OCI-LY3 (cell line): ENCODE data around the gene SLC6A15.

Source experiments
- H2AFZ ChIP-seq: fragments of 200-600, 300-600 bp; shearing (Covaris generic); 2 replicates; pipeline ENCODE4 v1.6.0; 2014; ENCODE audit warnings: antibody characterized with exemption, low read depth, low read length
- H3K27ac ChIP-seq: fragments of 200-600, 300-600 bp; sonication (generic); 2 replicates; pipeline ENCODE4 v1.5.1; 2014; ENCODE audit warnings: mild to moderate bottlenecking, low read length, moderate library complexity, mixed read lengths
- H3K27me3 ChIP-seq: fragments of 200-600, 300-600 bp; sonication (generic); 2 replicates; pipeline ENCODE4 v1.6.1; 2014; ENCODE audit warnings: low read depth, low read length, mixed read lengths
- H3K36me3 ChIP-seq: fragments of 200-600, 300-600 bp; sonication (generic); replicated peaks from 2 replicates; pipeline ENCODE3; 2014; ENCODE audit warnings: low read depth, low read length, mixed read lengths
- H3K4me1 ChIP-seq: fragments of 300-600, 200-600 bp; sonication (generic); 2 replicates; pipeline ENCODE4 v1.6.1; 2014; ENCODE audit warnings: low read length, mixed read lengths
- H3K4me2 ChIP-seq: fragments of 200-600, 300-600 bp; sonication (generic); 2 replicates; pipeline ENCODE4 v1.6.1; 2014; ENCODE audit warnings: low read length, mixed read lengths
- H3K4me3 ChIP-seq: fragments of 300-600, 200-600 bp; sonication (generic); 2 replicates; pipeline ENCODE4 v1.5.1; 2014; ENCODE audit warnings: antibody characterized with exemption, mild to moderate bottlenecking, low read length, moderate library complexity
- H3K79me2 ChIP-seq: fragments of 300-600, 200-600 bp; shearing (Covaris generic); 2 replicates; pipeline ENCODE4 v1.6.1; 2014; ENCODE audit warnings: mild to moderate bottlenecking, low read length, mixed read lengths
- H3K9ac ChIP-seq: fragments of 300-600, 200-600 bp; shearing (Covaris generic); 2 replicates; pipeline ENCODE4 v1.6.0; 2014; ENCODE audit warnings: mild to moderate bottlenecking, low read length, moderate library complexity
- H3K9me3 ChIP-seq: fragments of 200-600, 300-600 bp; shearing (Covaris generic); 2 replicates; pipeline ENCODE4 v1.6.1; 2014; ENCODE audit warnings: low read length, mixed read lengths; ENCODE audit not compliant: insufficient read depth
- H4K20me1 ChIP-seq: fragments of 200-600, 300-600 bp; sonication (generic); 2 replicates; pipeline ENCODE4 v1.6.1; 2016; ENCODE audit warnings: low read length, mixed read lengths; ENCODE audit not compliant: insufficient read depth
- CTCF ChIP-seq: fragments of 200-600, 300-600 bp; sonication (generic); IDR thresholded peaks from 2 replicates; pipeline ENCODE4 v1.5.1; 2014; ENCODE audit warnings: antibody characterized with exemption, low read length, low read depth
- EZH2phosphoT487 ChIP-seq: fragments of 200-600 bp; shearing (Covaris generic); IDR thresholded peaks from 2 replicates; pipeline ENCODE4 v1.6.1; 2018; ENCODE audit warnings: antibody characterized with exemption, mixed run types, low read depth

The SLC6A15 gene

GRCh38 chr12:84814664-84815245 is 97.8 kb downstream of the SLC6A15 start:
- no peak overlapping the region for H2AFZ ChIP-seq
- H3K27ac ChIP-seq: no peak overlapping the region
- no peak overlapping the region for H3K4me2 ChIP-seq

GRCh38 chr12:84813780-84814663 is 98.6 kb downstream of the SLC6A15 start:
- no peak overlapping the region for H3K9ac ChIP-seq
- H3K4me2 ChIP-seq: no peak overlapping the region
- H2AFZ ChIP-seq: no peak overlapping the region
- H3K4me3 ChIP-seq: no peak overlapping the region
- no peaks in the 10 kb centered on the region for H3K27me3 ChIP-seq
- H3K36me3 ChIP-seq: no peaks in the 10 kb centered on the region
- TF ChIP-seq EZH2phosphoT487 (no peak), CTCF (no peak)
- no peaks in the 10 kb centered on the region for H4K20me1 ChIP-seq
- H3K9me3 ChIP-seq: no peaks in the 10 kb centered on the region
- no peak overlapping the region for H3K27ac ChIP-seq
- no peaks in the 10 kb centered on the region for H3K79me2 ChIP-seq
- H3K4me1 ChIP-seq: peaks cover 9% of the 10 kb centered on the region

More at GRCh38 chr12:84814664-84815245, 97.8 kb downstream of the SLC6A15 start:
- Histone ChIP-seq H3K27me3 (no peaks in the 10 kb centered on the region), H3K36me3 (no peaks in the 10 kb centered on the region), H3K9ac (no peak overlapping the region), H3K9me3 (no peaks in the 10 kb centered on the region), H3K4me1 (peaks cover 9% of the 10 kb centered on the region), H3K4me3 (no peak overlapping the region), H3K79me2 (no peaks in the 10 kb centered on the region), H4K20me1 (no peaks in the 10 kb centered on the region)
- TF ChIP-seq EZH2phosphoT487: no peak
- TF ChIP-seq CTCF: no peak

- Histone ChIP-seq H2AFZ (no peak overlapping the region), H3K4me2 (no peak overlapping the region), H3K36me3 (no peaks in the 10 kb centered on the region), H3K9ac (no peak overlapping the region), H3K9me3 (no peaks in the 10 kb centered on the region), H3K27me3 (no peaks in the 10 kb centered on the region), H3K79me2 (no peaks in the 10 kb centered on the region), H3K27ac (no peak overlapping the region), H3K4me3 (no peak overlapping the region), H3K4me1 (peaks cover 9% of the 10 kb centered on the region), H4K20me1 (no peaks in the 10 kb centered on the region)
- TF ChIP-seq CTCF (no peak), EZH2phosphoT487 (no peak)
These were observed 101.3 kb downstream of the SLC6A15 start for GRCh38 chr12:84811291-84811690.

- Histone ChIP-seq H3K9me3 (no peaks in the 10 kb centered on the region), H3K4me3 (no peak overlapping the region), H3K27ac (no peak overlapping the region), H3K27me3 (no peaks in the 10 kb centered on the region), H3K9ac (no peak overlapping the region), H4K20me1 (no peaks in the 10 kb centered on the region), H2AFZ (no peak overlapping the region), H3K4me1 (peaks cover 9% of the 10 kb centered on the region), H3K36me3 (no peaks in the 10 kb centered on the region), H3K4me2 (no peak overlapping the region), H3K79me2 (no peaks in the 10 kb centered on the region)
- TF ChIP-seq EZH2phosphoT487 (no peak), CTCF (no peak)
These were observed 102.0 kb downstream of the SLC6A15 start for GRCh38 chr12:84810611-84811010.
